Stimulated activated CD4-positive, alpha-beta T cell treated with anti-CD3 and anti-CD28 coated beads, TNF-alpha, amount 100 ng/mL, for 48 hours (primary cell): ENCODE data around the gene BORCS5.
"Not testable (repeated sequence)": the region's sequence is repeated elsewhere in the genome, so short reads cannot be mapped to it uniquely, and the experiment has no call there.

Experiments used
- DNase-seq, 3 donors: peaks; one replicate each; pipeline ENCODE4 v3.0.0-alpha.2; 2020; ENCODE audit warnings: low read depth in 3 of 3

BORCS5 gene

DNA sequence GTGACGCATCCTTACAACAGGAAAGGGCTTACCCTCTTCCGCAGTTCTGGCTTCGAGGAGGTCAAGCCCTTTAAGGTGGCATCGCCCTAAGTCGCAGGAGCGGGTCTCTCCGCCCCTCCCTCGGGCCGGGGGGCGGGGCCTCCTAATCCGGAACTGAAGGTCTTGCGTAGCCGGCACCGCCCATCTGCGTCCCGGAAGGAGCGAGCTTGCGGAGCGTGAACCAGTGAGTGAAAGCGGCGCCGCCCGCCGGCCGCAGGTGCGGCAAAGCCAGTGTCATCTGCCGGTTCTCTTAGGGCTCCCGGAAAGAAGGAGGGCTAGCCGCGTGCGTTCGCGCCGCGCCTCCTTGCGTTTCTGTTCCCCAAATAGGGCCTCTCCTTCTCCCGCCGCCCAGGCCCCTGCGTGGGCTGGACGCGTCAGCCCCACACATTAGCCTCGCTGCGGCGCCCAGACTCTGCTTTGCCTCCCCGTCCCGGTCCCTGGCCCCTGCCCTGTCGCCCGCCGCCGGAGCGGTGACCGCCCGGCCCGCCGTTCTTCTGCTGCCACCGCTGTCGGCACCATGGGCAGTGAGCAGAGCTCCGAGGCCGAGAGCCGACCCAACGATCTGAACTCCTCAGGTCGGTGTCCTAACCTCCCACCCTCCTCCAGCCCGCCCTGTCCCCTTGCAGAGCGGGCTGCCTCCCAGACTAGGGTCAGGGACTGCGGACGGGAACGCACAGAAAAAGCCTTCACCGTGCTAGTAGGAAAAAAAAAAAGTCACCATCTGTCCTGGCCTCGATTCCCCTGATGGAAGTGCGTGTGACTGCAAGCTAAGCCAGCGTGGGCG is at the start of gene BORCS5:
TSS of gene BORCS5 (plus strand) at position 183 of the 823 bp plus-strand sequence. CDS start at position 557, 374 bp downstream.
- DNase-seq, result peak; percentile 94 to 98 (median 97)

DNA sequence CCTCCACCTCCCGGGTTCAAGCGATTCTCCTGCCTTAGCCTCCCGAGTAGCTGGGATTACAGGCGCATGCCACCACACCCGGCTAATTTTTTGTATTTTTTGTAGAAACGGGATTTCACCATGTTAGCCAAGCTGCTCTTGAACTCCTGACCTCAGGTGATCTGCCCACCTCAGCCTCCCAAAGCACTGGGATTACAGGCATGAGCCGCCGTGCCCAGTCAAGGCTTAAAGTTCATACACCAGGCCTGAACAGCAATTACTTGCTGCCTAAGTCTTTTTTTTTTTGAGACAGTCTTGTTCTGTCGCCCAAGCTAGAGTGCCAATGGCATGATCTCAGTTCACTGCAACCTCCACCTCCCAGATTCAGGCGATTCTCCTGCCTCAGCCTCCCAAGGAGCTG is 46.2 kb upstream of the BORCS5 start:
- not testable (repeated sequence) for DNase-seq

DNA sequence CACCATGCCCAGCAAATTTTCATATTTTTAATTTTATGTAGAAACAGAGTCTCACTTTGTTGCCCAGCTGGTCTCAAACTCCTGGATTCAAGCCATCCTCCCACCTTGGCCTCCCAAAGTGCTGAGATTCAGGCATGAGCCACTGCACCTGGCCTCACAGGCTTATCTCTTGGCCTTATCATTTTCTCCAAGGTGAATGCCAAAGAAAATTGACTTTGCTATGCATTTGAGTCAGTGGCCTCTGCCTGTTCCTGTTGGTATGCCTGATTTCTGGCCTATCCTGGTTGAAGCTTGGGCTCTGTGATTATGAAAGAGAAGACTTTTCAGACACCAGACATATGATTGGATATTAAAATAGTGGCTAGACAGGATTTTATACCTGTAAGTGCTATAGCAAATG is 41.0 kb upstream of the BORCS5 start:
- no peak for DNase-seq

DNA sequence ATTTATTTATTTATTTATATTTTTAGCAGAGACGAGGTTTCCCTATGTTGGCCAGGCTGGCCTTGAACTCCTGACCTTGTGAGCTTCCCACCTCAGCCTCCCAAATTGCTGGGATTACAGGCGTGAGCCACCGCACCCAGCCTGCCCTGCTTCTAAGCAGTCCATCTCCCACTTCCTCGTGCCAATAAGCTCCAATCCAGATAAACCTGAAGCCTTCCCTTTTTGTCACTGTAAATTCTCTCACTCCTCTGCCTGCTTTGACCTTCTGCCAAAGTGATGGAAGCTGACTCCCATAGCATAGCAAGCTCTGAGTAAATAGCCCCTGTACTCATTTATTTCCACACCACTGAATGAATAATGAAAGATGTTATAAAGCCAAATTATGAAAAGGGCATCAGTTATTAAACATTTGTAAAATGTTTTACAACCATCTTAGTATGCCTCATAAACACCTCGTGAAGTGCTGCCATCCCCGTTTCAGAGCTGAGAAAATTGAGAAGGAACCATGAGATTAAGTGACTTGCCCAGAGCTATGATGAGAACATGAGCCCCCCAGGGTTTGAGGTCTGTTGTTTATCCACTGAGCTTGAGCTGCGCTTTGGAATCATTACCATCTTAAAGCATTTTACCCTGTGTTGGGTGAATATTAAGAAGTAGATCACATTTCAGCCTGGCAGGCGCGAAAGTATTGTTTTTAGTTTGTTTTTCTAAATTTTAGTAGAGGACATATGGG is 37.3 kb upstream of the BORCS5 start:
- DNase-seq, result no peak

DNA sequence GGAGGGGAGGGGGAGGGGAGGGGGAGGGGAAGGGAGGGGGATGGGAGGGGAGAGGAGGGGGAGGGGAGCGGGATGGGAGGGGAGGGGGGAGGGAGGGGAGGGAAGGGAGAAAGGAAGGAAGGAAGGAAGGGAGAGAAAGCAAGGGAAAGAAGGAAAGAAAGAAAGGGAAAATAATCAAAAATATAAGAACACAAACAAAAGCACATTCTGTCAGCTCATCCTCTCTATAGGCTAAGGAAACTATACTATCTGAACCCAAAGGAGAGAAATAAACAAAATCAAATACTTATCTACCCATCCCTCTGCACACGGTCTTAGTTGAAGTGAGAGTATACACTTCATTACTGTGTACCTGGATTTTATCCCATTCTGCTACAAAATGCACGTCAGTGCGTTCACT is 33.8 kb upstream of the BORCS5 start:
- DNase-seq, result no peak

DNA sequence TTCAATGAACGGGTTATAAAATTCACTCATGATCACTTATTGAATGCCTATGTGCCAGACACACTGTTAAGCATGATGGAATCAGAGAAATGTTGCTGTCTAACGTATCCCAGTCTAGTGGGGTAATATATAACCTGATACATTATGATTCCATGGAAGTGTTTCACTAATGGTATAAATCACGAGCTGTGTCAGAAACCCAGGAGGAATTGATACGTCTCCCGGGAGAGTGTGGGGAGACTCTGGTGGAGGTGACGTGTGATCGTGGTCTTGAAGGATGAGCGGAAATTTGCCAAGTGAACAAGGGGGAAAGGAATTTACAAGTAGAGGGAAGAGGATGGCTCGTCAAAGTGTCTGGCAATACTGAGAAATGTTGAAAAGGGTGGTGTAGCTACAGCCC is 33.3 kb upstream of the BORCS5 start:
- DNase-seq, result no peak

DNA sequence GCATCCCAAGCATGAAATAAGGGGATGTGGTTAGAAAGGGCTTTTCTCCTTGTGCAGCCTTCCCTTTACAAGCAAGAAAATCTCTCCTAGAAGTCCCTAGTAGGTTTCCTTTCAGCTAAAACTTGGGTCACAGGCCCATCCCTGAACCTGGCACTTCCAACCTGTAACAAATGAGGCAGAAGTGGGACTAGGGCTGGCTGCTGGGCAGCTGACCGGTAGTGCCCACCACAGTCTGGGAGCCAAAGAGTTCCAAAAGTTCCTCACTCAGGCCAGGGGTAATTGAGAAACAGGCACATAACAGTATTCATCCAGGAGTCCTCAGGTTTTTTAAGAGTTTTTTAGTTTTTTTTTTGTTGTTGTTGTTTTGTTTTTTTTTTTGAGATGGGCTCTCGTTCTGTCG is 30.6 kb upstream of the BORCS5 start:
- DNase-seq, result no peak

DNA sequence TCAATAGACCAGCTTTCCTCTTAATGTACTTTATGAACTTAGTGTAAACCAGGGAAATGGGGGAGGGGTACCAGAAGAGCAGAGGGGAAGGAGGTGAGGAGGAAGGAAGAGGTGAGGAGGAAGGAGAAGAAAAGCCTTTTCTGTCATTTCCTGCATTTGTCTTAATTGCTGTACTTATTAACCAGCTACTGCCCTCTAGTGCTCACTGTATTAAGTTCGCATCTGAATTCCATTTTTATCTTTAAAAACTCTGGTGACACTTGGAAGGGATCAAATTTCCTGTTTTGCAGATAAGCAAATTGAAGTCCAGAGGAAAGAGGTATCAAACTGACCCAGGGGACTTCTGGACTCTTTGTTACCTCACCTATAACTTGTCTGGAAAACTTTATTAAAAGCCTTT is 29.1 kb upstream of the BORCS5 start:
- DNase-seq, result no peak

DNA sequence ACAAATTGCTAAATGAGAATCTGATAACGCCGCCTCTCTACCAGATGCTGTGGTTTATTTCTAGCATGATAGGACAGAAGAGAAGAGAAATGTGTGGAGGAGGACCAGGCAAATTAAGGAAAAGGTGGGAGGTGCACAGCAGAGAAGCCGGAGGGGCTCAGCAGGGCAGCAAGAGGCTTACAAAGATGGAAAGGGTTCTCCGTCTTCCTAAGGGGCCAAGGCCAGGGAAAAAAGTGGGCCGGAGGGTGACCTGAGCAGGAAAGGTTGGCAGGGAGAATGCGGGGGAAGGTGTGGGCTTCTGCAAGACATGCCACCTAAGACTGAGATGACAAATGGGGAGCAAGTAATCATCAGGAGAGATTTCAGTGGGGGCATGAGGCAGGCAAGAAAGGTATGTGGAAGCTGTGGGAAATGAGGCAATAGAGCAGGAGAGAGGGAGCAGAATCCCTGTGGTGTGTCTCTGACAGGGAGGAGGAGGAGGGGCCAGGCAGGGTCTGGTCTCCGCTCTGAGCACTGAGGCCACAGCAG is 25.6 kb upstream of the BORCS5 start:
- DNase-seq, result no peak

DNA sequence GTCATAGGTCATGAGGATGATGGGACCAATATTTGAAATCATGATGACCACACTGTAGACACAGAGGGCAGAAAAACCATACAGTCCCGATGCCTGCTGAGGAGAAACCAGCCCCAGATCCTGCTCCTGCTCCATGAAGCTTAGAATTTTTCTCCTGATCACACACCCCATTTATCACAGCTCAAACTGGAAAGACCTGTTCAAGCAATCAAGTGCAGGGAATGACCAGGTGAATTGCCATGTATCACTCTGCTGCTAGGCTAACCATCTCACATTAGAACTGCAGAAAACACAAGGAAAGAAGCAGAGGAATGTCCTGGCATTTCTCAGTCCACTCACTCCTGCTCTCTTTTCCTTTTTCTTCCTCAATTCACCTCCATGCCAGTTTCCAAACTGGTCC is 25.0 kb upstream of the BORCS5 start:
- no peak for DNase-seq

DNA sequence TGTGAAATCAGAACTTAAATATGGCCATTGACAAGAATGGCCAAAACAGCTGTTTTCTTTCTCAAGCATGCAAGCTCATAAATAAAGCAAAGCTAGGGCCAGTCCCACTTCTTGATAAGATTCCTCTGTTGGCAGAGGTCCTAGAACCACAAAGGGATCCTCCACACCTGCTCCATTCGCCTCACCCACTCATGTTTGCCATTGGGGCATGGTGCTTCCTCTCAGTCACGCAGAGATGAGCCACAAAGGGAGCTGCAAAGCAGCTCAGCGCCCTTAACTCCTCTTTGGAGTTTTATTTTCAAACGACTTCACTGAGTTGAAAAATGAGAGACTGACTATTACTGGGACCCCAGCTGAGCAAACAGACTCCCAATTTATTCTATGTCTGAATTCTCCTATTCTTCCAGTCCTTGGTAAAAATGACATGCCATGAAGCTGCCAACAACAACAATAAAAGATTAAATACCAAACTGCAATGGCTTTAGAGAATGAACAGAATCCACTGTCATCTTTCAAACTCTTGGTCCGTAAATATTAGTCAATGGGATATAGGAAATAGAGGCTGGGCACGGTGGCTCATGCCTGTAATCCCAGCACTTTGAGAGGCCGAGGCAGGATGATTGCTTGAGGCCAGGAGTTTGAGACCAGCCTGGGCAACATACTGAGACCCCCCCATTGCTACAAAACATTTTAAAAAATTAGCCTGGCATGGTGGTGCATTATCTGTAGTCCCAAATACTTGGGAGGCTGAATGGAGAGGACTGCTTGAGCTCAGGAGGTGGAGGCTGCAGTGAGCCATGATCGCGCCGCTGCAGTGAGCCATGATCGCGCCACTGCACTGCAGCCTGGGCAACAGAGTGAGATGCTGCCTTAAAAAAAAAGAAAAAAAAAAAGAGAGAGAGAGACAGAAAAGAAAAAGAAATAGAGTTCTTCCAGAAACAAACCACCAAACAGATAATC is 23.2 kb upstream of the BORCS5 start:
- DNase-seq, result no peak

DNA sequence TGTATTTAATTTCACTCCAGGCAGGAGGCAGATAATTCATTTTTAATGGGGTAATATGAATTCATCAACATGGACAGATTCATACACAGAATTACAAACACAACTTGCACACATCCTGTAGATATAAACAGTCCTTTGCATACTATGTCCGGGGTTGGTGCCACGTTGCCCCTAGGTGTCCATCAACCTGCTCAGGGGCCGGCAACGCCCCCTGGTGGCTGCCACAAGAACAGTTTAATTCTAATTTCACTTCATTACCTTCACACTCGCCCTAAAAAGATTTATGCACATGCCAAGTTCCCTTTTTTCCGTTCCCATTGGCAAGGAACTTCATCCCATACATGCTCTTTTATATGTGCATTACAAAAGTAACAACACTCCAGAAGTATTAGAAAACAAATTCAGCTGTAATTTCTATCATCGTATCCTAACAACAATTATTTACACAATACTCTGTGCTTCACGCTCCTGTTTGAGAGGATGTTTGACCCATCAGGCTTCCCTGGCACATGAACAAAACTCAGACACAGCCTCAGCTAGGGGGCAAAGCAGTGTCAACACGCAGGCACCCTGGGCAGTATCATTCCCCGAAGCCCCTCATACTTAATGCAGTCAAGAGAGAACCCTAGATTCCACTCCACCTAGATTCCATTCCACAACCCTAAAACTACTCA is 22.4 kb upstream of the BORCS5 start:
- DNase-seq, result peak in 2 of 3 donors; percentile 30 to 50

DNA sequence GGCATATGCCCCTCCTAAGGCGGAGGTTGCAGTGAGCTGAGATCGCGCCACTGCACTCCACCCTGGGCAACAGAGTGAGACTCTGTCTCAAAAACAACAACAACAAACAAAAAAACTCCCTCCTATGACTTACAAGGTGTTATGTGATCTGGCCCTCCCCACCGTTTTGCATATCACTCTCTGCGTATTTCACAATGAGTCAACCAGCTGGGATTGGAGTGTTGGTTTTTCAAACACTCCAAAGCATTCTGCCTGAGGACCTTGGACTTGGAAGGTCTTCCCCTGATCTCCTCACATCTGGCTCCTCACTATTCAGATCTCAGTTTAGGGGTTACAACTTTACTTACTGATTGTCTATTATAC is 20.8 kb upstream of the BORCS5 start:
- DNase-seq, result no peak

DNA sequence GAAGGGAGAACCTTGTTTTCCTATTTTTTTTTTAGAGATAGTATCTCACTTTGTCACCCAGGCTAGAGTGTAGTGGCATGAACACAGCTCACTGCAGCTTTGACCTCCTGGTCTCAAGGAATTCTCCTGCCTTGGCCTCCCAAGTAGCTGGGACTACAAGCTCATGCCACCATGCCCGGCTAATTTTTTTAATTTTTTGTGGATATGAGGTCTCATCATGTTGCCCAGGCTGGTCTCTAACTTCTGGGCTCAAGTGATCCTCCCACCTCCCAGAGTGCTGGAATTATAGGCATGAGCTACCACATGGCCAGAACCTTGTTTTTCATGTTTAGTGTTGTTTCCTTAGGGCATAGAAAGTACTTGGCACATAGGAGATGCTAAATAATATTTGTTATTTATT is 20.4 kb upstream of the BORCS5 start:
- no peak for DNase-seq

DNA sequence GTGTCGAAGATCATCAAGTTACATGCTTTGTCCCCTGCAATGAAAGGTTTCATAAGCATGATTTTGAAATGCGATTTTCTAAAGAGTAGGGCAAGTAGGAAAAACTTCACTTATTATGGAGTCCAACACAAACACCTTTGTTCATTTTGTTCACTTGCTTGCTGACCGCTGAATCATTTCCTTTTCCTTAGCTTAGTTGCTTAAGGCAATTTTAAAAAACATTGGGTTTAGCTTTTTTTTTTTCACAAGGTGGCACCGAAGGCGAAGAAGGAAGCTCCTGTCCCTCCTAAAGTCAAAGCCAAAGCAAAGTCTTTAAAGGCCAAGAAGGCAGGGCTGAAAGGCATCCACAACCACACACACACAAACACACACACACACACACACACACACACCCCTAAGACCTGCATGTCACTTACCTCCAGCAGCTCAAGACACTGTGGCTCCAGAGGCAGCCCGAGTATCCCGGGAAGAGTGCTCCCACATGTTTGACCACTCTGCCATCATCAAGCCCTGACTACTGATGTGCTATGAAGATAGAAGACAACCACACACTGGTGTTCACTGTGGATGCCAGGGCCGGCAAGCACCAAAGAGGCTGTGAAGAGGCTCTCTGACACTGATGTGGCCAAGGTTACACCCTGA is 18.2 kb upstream of the BORCS5 start:
- no peak for DNase-seq

DNA sequence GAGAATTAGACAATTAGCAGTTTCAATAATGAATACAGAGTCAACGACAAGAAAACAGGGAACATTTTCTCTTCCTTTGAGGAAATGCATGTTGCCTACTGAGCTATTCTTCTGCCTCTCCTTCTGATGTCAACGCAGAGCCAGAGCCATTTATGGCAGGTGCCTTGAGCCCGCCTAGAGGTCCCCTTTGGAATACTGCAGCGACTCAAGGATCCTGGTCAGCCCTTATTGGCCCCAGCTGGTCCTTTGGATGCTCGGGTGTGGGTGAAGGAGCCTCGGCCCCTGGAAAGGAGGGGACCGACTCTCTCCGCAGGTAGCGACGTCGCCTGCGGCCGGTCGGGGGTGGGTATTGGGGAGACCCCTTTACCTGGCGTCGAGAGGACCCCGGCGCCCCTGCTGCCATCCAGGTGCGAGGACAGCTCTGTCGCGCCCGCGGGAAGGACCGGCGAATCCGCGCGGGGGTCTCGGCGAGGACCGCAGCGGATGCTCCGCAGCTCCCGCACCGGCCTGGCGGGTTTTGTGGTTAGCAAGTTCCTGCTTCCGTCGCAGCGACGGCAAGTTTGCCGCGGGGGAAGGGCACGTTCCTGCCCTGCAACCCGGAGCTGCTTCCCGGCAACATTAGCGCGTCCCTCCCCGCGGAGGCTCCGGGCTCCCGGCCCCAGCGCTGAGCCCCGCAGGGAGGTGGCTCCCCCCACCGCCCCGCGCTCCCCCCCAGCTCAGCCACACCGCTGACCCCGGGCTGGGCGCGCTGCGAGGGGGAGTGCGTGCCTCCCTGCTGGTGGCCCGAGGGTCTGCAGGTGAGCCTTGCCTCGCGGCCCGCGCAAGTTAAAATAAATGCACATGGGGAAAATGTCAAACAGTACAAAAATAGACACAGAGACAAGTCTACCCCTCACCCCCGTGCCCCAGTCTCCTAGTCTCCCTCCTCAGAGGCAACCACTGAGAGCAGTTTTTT is 6.9 kb upstream of the BORCS5 start, which contains the start of gene MANSC1:
TSS of gene MANSC1 (minus strand) at position 532 of the 955 bp plus-strand sequence. CDS start 6,928 bp downstream, outside the sequence.
- peak in 2 of 3 donors; percentile 5 to 28 for DNase-seq

DNA sequence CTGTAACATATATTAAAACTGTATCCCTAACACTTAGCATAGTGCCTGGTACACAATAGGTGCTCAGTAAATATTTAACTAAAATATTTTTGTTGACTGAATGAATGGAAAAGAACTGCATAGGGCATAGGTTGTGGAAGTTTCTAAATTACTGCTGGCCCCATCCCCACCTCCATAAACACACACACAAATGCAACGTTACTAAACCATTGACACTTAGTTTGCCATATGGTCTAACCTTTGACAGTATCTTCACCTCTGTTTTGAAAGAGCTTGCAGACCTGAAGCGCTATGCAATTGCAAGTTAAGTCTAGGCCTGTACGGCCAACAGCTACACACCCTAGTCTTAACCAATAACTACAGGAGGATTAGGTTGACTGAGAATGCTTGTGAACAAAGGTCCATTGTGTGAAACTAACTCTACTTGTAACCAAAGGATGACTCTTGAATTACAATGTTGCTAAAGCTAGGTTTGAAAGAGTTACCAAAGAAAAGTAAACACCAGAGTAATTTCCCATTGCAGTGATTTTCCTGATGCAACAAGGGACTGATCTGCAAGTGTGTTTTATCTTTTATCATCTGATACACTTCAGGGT is 5.9 kb upstream of the BORCS5 start:
- DNase-seq, result no peak

DNA sequence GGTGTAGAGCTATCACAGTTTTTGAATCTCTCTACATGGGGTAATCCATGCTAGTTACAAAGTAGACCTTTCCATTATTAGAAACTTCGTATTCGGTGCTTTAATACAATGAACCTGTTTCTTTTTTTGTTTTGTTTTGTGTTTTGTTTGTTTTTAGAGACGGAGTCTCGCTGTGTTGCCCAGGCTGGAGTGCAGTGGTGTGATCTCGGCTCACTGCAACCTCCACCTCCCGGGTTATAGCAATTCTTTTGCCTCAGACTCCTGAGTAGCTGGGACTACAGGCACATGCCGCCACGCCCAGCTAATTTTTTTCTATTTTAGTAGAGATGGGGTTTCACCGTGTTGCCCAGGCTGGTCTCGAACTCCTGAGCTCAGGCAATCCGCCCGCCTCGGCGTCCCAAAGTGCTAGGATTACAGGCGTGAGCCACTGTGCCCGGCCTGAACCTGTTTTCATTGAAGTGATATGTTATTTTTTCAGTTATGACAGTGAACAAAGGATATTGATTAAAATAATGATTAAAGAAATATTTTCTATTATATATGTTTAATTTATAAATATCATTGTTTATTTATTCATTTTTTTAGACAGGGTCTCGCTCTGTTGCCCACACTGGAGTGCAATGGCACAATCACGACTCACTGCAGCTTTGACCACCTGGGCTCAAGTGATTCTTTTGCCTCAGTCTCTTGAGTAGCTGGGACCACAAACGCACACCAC is 5.3 kb upstream of the BORCS5 start:
- not testable (repeated sequence) for DNase-seq
